GM19455 (cell line): ENCODE measurements around the gene KDR.

Source experiments
- ATAC-seq: cut with Tn5 transposase; IDR thresholded peaks from one replicate; pipeline ENCODE4 v1.9.1; 2021; ENCODE audit not compliant: unreplicated experiment

Gene KDR

GRCh38 chr4:55125087-55125721 lies at the start of gene KDR:
Gene KDR, minus strand, starts transcription at chr4:55125595. Its CDS starts 302 bp downstream, at chr4:55125293.
- ATAC-seq = no peak

- no peak for ATAC-seq
Observed at GRCh38 chr4:55173580-55173979, 48.2 kb upstream of the KDR start.

- ATAC-seq = no peak
Observed at GRCh38 chr4:55172694-55173287, 47.4 kb upstream of the KDR start.

GRCh38 chr4:55170462-55170861 lies 45.1 kb upstream of the KDR start:
- ATAC-seq = no peak

- no peak for ATAC-seq
Observed at GRCh38 chr4:55169352-55169961, 44.1 kb upstream of the KDR start.

- no peak for ATAC-seq
Observed at GRCh38 chr4:55162396-55162795, 37.0 kb upstream of the KDR start.

GRCh38 chr4:55161739-55162138 lies 36.3 kb upstream of the KDR start:
- ATAC-seq = no peak

GRCh38 chr4:55159851-55160250 lies 34.5 kb upstream of the KDR start:
- no peak for ATAC-seq

- no peak for ATAC-seq
Observed at GRCh38 chr4:55158957-55159356, 33.6 kb upstream of the KDR start.

GRCh38 chr4:55157559-55158277 lies 32.3 kb upstream of the KDR start:
- no peak for ATAC-seq

GRCh38 chr4:55154933-55155332 lies 29.5 kb upstream of the KDR start:
- no peak for ATAC-seq

- ATAC-seq = no peak
Observed at GRCh38 chr4:55154290-55154880, 29.0 kb upstream of the KDR start.

GRCh38 chr4:55143858-55144257 lies 18.5 kb upstream of the KDR start:
- no peak for ATAC-seq

GRCh38 chr4:55138367-55138766 lies 13.0 kb upstream of the KDR start:
- no peak for ATAC-seq

- no peak for ATAC-seq
Observed at GRCh38 chr4:55136634-55137033, 11.2 kb upstream of the KDR start.

GRCh38 chr4:55133951-55134350 lies 8.6 kb upstream of the KDR start:
- ATAC-seq = no peak

- ATAC-seq = no peak
Observed at GRCh38 chr4:55132775-55133174, 7.4 kb upstream of the KDR start.

GRCh38 chr4:55127521-55127920 lies 2.1 kb upstream of the KDR start:
- ATAC-seq = no peak

GRCh38 chr4:55127053-55127452 lies 1.7 kb upstream of the KDR start:
- no peak for ATAC-seq

GRCh38 chr4:55125763-55126541 lies 557 bp upstream of the KDR start:
- ATAC-seq = no peak
